HG03457 (cell line): Measurements from ENCODE around the gene FLCN.
"Not testable (repeated sequence)": the region's sequence is repeated elsewhere in the genome, so short reads cannot be mapped to it uniquely, and the experiment has no call there.

Experiments used
- ATAC-seq: cut with Tn5 transposase; IDR thresholded peaks from one replicate; pipeline ENCODE4 v1.9.1; 2021; ENCODE audit warnings: moderate number of reproducible peaks; ENCODE audit not compliant: unreplicated experiment

FLCN gene, protein sequence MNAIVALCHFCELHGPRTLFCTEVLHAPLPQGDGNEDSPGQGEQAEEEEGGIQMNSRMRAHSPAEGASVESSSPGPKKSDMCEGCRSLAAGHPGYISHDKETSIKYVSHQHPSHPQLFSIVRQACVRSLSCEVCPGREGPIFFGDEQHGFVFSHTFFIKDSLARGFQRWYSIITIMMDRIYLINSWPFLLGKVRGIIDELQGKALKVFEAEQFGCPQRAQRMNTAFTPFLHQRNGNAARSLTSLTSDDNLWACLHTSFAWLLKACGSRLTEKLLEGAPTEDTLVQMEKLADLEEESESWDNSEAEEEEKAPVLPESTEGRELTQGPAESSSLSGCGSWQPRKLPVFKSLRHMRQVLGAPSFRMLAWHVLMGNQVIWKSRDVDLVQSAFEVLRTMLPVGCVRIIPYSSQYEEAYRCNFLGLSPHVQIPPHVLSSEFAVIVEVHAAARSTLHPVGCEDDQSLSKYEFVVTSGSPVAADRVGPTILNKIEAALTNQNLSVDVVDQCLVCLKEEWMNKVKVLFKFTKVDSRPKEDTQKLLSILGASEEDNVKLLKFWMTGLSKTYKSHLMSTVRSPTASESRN

DNA sequence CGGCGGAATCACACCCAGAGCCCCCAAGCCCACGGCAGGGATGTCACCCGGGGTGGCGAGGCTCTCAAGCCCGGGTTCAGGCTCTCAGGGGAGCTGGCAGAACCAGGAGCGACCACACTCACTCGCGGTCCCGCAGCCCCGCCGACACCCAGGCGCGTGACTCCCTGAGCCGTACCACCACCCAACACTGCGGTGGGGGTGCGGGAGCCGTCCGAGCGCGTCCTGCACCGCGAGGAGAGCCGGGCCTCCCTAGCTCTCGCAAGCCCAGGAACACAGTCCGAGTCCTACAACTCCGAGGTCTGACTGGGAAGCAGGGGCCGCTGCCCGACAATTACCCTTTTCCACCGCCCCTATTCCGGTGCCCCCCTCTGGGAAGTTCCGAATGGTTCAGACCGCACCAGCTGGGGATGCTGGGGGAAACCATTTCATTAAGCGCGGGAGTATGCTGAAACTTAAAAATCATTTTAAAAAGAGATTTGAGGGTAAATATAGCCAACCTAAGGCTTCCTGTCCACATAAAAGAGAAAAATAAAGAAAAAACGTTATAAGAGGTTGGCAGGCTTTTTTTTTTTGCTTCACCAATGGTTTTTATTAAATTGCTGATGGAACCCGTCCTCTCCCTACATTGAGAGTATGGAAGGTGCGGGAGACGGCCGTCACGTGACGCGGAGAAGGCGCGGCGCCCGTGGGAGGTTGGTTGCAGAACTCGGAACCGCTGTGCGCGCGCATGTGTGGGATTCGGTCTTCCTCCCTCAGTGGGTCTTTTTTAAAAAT lies at the start of gene FLCN:
FLCN (minus strand) TSS at position 143 of the 774 bp plus-strand sequence. CDS start 9,031 bp downstream, outside the sequence.
- peak; percentile 56 for ATAC-seq

DNA sequence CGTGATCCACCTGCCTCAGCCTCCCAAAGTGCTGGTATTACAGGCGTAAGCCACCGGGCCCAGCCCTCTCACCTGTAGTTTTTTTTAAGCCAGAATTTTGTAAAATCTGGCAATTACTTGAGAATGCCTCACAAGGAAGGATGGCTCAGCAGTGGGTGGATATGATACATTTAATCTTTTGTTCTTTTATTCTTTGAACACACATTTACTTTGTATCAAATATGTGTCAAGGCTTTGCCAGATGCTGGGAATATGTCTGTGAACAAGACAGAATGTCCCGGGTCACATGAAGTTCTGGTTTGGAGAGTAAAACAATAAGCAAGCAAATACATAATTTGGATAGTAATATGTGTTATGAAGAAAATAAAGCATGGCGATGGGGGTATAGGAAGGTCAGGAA lies 49.0 kb upstream of the FLCN start:
- ATAC-seq, result no peak

DNA sequence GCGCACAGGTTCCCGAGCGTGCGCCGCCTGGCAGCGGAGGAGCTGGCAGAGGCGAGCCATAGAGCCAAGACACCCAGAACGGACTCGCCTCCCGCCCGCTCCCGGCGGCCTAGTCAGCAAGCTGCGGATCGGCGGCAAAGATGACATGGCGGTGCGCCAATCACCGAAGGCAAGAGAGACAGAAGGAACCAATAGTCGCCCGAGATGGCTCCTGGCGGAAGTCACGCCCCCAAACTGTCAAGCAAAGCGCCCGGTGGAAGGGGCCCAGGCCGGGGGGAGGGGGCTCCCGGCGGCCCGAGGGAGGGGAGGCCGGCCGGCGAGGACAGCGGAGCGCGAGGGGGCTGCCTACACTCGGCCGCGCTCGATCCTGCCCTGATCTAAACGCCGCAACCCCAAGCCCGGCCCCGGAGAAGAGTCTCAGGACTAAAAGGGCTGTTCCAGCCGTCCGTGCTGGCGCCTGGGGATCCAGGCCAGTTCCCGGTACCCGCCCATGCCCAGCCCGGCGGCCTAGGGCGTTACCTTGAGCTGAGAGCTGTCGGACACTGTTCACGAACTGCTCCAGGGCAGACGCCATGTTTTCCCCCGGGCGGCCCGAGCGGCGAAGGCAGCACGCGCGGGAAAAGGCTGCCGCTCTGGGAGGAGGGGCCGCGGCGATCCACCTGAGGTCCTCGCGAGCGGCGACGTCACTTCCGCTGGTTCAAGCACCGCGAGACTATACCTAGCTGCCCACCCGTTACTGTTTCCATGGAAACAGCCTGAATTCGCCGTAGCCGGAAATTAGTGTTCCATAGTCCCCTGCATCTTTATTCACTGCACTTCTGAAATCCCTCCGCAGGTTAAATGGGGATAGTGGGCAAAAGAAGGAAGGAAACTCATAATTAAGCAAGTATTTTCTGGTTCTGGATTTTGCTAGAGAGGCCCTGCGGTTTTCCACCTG lies 43.9 kb upstream of the FLCN start, which contains the start of gene COPS3:
COPS3 (minus strand) TSS at position 634 of the 937 bp plus-strand sequence; CDS start at position 574, 60 bp downstream.
- peak; percentile 82 for ATAC-seq

DNA sequence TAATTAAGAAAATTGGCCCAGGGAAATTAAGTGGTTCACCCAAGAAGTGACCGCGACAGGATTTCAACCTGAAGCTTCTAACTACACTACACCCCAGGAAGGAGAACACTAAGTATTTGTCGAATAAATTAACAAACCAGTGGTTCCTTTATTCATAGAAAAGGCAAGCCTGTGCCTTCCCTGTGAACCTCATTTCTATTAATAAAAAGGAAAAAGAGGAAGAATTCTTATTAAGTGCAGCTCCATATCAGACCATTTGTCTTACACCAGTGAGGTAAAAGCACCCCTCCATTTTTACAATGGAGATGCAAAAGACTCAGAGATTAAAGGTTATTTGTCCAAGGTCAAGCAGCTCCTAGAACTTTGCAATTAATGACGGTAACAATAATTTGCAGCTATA lies 42.3 kb upstream of the FLCN start:
- no peak for ATAC-seq

DNA sequence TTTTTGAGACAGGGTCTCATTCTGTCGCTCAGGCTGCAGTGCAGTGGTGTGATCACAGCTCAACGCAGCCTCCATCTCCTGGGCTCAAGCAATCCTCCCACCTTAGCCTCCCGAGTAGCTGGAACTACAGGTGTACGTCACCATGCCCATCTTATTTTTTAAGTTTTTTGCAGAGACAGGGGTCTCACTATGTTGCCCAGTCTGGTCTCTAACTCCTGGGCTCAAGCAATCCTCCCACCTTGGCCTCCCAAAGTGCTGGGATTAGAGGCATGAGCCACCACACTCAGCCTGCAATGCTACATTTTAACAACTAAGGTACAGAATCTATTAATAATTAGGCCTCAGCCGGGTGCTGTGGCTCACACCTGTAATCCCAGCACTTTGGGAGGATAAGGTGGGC lies 40.5 kb upstream of the FLCN start:
- not testable (repeated sequence) for ATAC-seq

DNA sequence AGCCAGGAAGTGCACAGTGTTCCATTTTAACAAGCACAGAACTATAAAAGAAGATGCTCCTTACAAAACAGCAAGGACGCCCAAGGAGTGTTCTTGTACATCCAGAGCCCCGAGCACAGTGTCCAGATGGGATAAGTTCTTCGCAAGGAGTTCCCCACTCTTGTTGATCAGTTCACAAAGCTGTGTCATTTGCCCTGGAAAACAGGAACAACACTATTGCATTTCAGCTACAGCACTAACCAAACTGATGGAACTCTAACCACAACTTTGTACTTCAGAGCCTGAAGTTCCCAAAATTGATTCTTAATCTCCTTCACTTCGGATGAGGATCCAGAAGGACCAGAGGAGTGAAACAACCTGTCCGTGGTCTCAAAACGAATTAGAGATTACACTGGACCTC lies 39.0 kb upstream of the FLCN start:
- no peak for ATAC-seq

DNA sequence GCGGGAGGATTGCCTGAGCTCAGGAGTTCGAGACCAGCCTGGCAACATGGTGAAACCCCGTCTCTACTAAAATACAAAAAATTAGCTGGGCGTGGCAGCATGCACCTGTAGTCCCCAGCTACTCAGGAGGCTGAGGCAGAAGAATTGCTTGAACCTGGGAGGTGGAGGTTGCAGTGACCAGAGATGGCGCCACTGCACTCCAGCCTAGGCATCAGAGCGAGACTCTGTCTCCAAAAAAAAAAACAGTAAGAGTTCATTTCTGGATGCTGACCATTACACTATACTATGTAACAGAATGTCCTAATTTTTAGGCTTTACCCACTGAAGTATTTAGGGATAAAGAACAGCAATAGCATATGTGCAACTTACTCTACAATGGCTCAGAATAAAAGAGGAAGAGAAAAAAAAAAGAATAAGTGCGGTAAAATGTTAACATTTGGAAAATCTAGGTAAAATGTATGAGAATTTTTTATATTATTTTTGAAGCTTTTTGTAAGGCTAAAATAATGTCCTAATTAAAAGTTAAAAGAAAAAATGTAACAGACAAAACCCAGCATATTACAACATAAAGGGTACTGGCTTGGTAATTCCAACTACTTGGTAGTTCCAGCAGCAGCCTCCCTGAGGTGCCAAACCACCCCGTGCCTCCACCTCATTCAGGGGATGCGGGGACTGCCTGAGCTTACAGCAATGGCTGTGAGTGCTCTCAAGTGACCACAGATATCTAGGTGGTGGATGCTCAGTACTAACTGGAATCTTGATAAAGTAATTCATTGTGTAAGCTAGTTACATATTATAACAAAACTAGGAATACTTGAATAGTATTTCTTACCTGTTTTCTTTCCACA lies 33.2 kb upstream of the FLCN start:
- ATAC-seq, result no peak

DNA sequence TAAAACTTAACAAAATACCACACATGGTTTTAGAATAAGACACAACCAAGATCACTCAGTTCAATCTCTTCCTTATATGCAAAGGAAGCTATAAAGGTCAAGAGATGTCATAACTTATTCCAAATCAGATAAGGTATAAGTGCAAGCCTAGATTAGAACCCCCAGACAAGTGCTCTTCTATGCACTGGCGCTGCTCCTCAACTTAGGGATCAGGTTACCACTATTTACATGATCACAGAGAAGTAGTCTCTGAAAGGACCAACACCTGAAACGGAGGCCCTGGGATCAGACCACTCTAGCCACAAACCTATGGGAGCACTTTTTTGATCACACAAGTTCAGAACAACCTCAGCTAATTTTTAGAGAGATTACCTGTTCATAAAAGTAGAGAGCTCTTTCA lies 27.5 kb upstream of the FLCN start:
- ATAC-seq, result no peak

DNA sequence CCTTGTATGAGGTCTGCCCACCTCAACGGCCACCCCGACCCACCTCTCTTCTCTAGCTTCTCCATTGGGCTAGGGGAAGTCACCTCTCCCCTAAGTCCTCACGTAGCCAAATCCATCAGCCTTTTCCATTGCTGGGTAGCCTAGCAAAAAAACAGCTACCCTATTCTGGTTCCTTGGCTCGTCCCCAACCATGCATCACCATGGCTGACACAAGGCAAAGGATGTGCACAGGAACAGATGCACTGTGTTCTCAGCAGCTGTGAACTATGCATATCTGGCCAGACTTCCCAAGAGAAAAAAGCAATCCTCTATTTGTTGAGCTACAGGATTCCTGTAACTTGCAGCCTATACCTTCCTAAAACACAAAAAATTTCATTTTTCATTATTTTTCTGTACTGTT lies 22.0 kb upstream of the FLCN start:
- no peak for ATAC-seq

DNA sequence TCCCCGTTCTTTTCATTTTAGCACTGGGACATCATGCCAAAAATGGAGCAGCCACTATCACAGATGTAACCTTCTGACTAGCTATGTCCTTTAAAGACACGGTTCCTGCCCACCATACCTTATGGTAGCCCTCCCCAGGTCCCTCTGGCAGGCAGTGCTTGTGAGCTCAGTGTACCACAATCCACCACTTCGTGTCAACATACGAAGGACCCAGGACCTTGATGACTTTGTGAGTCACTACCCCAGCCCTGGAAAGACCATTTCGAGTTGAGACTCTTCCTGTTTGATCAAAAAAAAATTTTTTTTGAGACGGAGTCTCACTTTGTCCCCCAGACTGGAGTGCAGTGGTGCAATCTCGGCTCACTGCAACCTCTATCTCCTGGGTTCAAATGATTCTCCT lies 21.0 kb upstream of the FLCN start:
- ATAC-seq, result no peak

DNA sequence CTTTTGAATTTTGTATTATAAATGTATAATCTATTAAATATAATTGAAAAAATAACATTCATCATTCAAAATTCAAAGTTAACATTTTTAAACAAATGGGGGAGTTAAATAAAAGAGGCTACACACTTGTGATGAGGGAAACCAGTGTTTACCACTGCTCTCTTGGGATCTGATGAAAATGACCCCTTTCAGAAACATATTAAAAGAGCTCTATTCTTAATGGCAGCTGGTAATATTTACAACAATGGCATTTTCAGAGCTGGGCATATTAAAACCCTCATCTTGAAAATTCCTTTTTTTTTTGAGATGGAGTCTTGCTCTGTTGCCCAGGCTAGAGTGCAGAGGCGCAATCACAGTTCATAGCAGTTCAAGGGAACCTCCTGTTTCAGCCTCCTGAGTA lies 19.3 kb upstream of the FLCN start:
- ATAC-seq, result no peak

DNA sequence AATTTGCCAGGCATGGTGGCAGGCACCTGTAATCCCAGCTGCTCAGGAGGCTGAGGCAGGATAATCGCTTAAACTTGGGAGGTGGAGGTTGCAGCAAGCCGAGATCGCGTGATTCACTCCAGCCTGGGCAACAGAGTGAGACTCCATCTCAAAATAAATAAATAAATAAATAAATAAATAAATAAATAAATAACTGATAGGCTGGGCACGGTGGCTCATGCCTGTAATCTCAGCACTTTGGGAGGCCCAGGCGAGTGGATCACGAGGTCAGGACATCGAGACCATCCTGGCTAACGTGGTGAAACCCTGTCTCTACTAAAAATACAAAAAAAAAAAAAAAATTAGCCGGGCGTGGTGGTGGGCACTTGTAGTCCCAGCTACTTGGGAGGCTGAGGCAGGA lies 18.7 kb upstream of the FLCN start:
- ATAC-seq, result not testable (repeated sequence)

DNA sequence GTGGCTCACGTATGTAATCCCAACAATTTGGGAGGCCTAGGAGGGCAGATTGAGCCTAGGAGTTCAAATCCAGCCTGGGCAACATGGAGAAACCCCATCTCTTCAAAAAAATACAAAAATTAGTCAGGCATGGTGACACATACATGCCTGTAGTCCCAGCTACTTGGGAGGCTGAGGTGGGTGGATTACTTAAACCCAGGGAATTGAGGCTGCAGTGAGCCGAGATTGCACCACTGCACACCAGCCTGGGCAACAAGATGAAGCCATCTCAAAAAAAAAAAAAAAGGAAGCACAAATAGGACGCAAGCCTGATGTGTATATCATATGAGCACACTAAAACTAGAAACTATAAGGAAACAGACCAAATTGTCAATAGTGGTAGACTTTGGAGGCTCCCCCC lies 17.1 kb upstream of the FLCN start:
- ATAC-seq, result no peak

DNA sequence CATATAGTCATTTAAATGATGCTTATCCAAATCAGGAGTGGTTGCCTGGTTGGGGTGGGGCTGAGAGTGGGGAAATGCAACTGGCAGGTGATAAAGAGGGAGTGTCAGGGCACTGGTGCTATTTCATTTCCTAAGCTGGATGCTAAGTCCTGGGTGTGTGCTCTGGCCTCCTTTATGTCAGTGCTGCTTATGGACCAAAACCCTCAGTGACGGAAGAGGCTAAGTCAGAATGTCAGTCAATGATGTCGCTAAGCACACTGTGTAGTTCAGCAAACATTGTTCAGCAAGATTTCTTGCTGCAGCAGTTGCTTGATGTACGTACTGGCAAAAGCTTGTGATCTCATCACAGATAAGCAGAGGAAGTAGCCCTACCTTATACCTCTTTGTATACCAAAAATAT lies 16.4 kb upstream of the FLCN start:
- no peak for ATAC-seq

DNA sequence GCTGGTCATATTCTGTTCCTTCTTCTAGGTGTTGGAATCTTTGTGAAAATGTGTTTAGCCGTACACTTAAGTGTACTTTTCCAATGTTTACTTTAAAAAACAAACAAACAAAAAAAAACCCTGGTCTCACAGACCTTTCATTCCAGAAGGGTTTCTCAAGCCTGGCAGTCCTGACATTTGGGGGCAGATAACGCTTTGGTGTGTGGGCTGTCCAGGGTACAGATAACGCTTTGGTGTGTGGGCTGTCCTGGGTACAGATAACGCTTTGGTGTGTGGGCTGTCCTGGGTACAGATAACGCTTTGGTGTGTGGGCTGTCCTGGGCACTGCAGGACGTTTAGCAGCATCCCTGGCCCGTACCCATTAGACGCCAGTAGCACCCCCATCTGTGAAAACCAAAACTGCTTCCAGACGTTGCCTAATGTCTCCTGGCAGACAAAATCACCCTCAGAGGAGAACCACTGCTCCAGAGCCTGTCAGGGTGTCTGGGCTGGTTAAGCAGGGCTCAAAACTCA lies 15.2 kb upstream of the FLCN start:
- ATAC-seq, result no peak

DNA sequence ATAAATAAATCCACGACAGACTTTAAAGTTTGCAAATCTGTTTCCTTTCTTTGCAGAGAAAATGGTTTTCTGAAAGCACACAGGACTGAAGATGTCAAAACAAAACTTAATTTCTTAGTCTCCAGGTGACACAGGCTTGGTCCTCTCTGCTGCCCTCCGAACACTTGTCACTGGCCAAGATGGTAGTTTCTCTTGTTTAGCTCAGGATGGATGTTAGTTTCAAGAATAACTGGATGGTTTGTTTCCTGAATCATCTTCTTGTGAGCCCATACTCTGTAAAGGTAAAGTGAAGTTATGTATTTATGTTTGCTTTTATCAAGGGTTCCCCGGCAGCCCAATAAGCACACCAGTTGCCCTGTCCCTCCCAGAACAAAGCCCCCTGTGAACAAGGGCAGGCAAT lies 9.9 kb upstream of the FLCN start:
- no peak for ATAC-seq

DNA sequence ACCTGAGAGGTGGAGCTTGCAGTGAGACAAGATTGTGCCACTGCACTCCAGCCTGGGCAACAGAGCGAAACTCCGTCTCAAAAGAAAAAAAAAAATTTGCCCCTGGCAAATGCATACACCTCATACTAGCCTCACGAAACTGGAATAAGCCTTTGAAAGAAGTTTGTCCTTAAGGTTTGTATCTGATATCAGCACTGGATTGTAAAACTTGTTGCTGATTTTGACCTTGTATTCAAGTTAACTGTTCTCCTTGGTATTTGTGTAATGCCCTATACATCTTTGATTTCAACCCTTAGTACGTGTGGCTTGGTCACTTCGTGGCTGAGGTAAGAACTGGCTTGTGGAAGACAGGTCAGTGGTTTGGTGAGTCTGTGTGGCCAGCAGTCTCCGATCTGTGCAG lies 6.2 kb upstream of the FLCN start:
- ATAC-seq, result no peak

DNA sequence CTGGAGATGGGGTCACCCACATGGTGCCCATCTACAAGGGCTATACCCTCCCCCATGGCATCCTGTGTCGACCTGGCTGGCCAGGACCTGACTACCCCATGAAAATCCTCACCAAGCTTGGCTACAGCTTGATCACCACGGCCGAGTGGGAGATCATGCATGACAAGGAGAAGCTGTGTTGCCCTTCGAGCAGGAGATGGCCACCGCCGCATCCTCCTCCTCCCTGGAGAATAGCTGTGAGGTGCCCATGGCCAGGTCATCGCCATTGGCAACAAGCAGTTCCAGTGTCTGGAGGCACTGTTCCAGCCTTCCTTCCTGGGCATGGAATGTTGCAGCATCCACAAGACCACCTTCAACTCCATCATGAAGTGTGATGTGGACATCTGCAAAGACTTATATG lies 5.3 kb upstream of the FLCN start:
- ATAC-seq, result no peak

DNA sequence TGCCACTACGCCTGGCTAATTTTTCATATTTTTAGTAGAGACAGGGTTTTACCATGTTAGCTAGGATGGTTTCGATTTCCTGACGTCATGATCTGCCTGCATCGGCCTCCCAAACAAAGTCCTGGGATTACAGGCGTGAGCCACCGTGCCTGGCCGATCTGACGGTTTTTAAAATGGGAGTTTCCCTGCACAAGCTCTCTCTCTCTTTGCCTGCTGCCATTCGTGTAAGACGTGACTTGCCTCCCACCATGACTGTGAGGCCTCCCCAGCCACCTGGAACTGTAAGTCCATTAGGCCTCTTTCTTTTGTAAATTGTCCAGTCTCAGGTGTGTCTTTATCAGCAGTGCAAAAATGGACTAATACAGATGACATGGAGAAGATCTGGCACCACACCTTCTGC lies 4.7 kb upstream of the FLCN start:
- no peak for ATAC-seq

DNA sequence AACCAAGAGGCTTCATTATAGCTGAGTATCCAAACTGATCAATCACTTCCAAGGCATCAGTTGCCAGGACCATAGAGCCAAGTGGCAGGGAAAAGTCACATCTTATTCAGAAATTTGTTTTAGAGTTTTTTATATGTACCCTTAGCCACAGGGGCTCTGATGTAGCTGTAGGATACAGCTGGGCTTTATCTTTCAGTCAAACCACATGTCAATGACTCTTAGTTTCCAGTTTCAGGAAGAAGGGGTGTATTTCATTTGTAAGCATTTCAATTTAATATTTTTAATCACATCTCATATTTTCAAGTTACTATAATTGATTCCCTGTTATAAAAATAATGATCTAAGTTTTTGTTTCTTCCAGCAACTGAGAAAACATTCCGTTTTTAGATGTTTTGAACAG lies 2.9 kb upstream of the FLCN start:
- ATAC-seq, result no peak
